PC-9 (cell line): Measurements from ENCODE around the gene TNFRSF8. TPM values are rescaled to one million over a fixed set of nuclear protein-coding genes. Genes with fewer than 3 reads are reported as not detected.

Experiments used
- BruUV-seq: library from RNA; stranded (reverse); fragments of 400-500 nt; replicated peaks from 2 replicates; lab custom pipeline; 2021; lab: Mats Ljungman, UMichigan
- CTCF ChIA-PET: fragments of 300-600 bp; sonication (Branson Sonifier 250); formaldehyde crosslinking; loops from one replicate; lab custom pipeline; 2022; ENCODE audit warnings: antibody characterized with exemption; lab: Charles Lee
- POLR2A ChIA-PET: fragments of 300-600 bp; sonication (Branson Sonifier 250); formaldehyde crosslinking; loops from one replicate; lab custom pipeline; 2022; ENCODE audit warnings: antibody characterized with exemption; ENCODE audit not compliant: unreplicated experiment; lab: Charles Lee
- DNase-seq, 2 experiments: peaks; one replicate each; pipeline versions ENCODE4 v3.0.0 to v3.0.0-alpha.2; 2015 to 2022; ENCODE audit warnings: mixed read lengths in 1 of 2
- H2AFZ ChIP-seq: fragments of 200-600 bp; sonication (generic); 2 replicates; pipeline ENCODE4 v1.8.1; 2017; ENCODE audit warnings: antibody characterized with exemption
- H3F3A ChIP-seq: fragments of 200-600 bp; sonication (generic); 2 replicates; pipeline ENCODE4 v1.8.1; 2017; ENCODE audit warnings: antibody characterized with exemption, mild to moderate bottlenecking, low read depth; ENCODE audit not compliant: insufficient read depth
- H3K27ac ChIP-seq: fragments of 200-600 bp; sonication (generic); 2 replicates; pipeline ENCODE4 v1.6.1; 2016; ENCODE audit warnings: mixed run types
- H3K27me3 ChIP-seq: fragments of 200-600 bp; sonication (generic); 2 replicates; pipeline ENCODE4 v1.6.1; 2016; ENCODE audit warnings: low read depth, mixed run types; ENCODE audit not compliant: insufficient read depth
- H3K36me3 ChIP-seq: fragments of 200-600 bp; sonication (generic); 2 replicates; pipeline ENCODE4 v1.6.1; 2016; ENCODE audit warnings: low read depth, mixed run types
- H3K4me1 ChIP-seq: fragments of 200-600 bp; sonication (generic); replicated peaks from 2 replicates; pipeline ENCODE4 v1.6.1; 2016; ENCODE audit warnings: mixed run types; ENCODE audit not compliant: insufficient read depth
- H3K4me2 ChIP-seq: fragments of 200-600 bp; sonication (generic); 2 replicates; pipeline ENCODE4 v1.6.1; 2017; ENCODE audit warnings: mixed run types
- H3K4me3 ChIP-seq: fragments of 200-600 bp; sonication (generic); 2 replicates; pipeline ENCODE4 v1.6.1; 2016; ENCODE audit warnings: mixed run types
- H3K79me2 ChIP-seq: fragments of 200-600 bp; sonication (generic); 2 replicates; pipeline ENCODE4 v1.6.1; 2017; ENCODE audit warnings: low read depth, mixed run types
- H3K9me2 ChIP-seq: fragments of 200-600 bp; sonication (generic); 2 replicates; pipeline ENCODE4 v1.8.1; 2017; ENCODE audit warnings: mild to moderate bottlenecking; ENCODE audit not compliant: insufficient read depth
- H3K9me3 ChIP-seq: fragments of 200-600 bp; sonication (generic); 2 replicates; pipeline ENCODE4 v1.8.1; 2016; ENCODE audit warnings: low read depth; ENCODE audit not compliant: insufficient read depth
- H4K20me1 ChIP-seq: fragments of 200-600 bp; sonication (generic); 2 replicates; pipeline ENCODE4 v1.8.1; 2017; ENCODE audit not compliant: insufficient read depth
- EZH2 ChIP-seq: fragments of 200-600 bp; sonication (generic); IDR thresholded peaks from 2 replicates; pipeline ENCODE4 v1.8.0; 2017; ENCODE audit warnings: antibody characterized with exemption, low read depth
- intact Hi-C: fragments of 100-400 bp; cut with micrococcal nuclease; formaldehyde crosslinking; loops from one replicate; pipeline ENCODE4 v1.10.0; 2022; ENCODE audit not compliant: unreplicated experiment
- total RNA-seq: library from RNA; stranded (reverse); gene quantifications from 2 replicates; pipeline ENCODE4 v1.2.3, GENCODE V29; 2021
- TF ChIP-seq, protein P1 (sequence below): fragments of 200-600 bp; sonication (generic); conservative IDR thresholded peaks from 2 replicates; pipeline ENCODE4 v1.6.1; 2017; ENCODE audit warnings: mixed run types, antibody characterized with exemption, mild to moderate bottlenecking, moderate library complexity

The TNFRSF8 gene
- total RNA-seq, 1 experiment from 2014 or later = not detected

DNA sequence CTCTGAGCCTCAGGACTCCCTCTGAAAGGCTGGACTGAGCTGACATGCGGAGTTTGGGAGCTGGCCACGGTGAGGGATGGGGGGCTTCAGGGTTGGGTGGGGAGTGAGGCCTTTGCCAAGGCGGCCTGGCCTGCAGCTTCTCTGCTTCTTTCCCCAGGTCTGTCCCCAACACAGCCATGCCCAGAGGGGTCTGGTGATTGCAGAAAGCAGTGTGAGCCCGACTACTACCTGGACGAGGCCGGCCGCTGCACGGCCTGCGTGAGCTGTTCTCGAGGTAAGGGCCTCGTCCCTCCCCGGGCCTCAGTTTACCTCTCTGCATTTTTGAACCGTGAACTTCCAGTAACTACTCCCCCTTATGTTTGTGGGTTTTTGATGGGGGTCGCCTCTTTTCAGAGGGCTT is 48.6 kb downstream of the TNFRSF8 start:
- Histone ChIP-seq H3K4me3 (no peak overlapping the region), H3K27me3 (no peaks in the 10 kb centered on the region), H3K79me2 (no peaks in the 10 kb centered on the region), H2AFZ (no peak overlapping the region), H3F3A (no peaks in the 10 kb centered on the region), H4K20me1 (no peaks in the 10 kb centered on the region), H3K9me3 (no peaks in the 10 kb centered on the region), H3K4me1 (no peaks in the 10 kb centered on the region), H3K4me2 (no peak overlapping the region), H3K9me2 (no peaks in the 10 kb centered on the region), H3K36me3 (no peaks in the 10 kb centered on the region), H3K27ac (no peak overlapping the region)
- no TSS peak for BruUV-seq
- ChIA-PET CTCF (no interaction called here), POLR2A (no interaction called here)
- intact Hi-C loops = loop anchor here (10.0 kb wide), 1 partner anchor 663 kb away; the partner anchor contains the start of gene PRAMEF12
- no peak for DNase-seq
- no peak for TF ChIP-seq EZH2
- TF ChIP-seq, protein P1, sequence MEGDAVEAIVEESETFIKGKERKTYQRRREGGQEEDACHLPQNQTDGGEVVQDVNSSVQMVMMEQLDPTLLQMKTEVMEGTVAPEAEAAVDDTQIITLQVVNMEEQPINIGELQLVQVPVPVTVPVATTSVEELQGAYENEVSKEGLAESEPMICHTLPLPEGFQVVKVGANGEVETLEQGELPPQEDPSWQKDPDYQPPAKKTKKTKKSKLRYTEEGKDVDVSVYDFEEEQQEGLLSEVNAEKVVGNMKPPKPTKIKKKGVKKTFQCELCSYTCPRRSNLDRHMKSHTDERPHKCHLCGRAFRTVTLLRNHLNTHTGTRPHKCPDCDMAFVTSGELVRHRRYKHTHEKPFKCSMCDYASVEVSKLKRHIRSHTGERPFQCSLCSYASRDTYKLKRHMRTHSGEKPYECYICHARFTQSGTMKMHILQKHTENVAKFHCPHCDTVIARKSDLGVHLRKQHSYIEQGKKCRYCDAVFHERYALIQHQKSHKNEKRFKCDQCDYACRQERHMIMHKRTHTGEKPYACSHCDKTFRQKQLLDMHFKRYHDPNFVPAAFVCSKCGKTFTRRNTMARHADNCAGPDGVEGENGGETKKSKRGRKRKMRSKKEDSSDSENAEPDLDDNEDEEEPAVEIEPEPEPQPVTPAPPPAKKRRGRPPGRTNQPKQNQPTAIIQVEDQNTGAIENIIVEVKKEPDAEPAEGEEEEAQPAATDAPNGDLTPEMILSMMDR = no peak

DNA sequence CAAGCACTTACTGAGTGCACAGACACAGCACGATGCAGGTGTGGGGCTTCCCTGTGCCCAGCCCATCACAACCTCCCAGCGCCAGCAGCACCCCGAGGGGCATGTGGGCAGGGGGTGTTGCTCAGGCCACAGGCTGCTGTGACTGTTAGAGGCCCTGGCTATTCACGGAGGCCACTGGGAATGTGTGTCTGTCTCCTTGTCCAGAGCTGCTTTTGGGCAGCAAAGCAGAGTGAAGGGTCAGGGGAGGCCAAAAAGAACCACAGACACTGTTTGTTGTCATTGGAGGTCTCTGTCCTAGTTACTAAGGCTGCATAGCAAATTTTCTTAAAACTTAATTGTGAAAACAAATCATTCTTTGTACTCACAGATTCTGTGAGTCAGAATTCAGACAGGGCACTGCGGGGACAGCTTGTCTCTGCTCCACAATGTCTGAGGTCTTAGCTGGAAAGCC is 49.6 kb downstream of the TNFRSF8 start:
- POLR2A ChIA-PET = interaction anchor here (0.6 kb wide), 1 partner anchor 14 kb away, joined by 7 read pairs; no protein-coding TSS in a partner anchor
- Histone ChIP-seq H3K27me3 (no peaks in the 10 kb centered on the region), H3K36me3 (no peaks in the 10 kb centered on the region), H3K4me2 (no peak overlapping the region), H3K27ac (no peak overlapping the region), H4K20me1 (no peaks in the 10 kb centered on the region), H3K79me2 (no peaks in the 10 kb centered on the region), H2AFZ (no peak overlapping the region), H3K4me1 (no peaks in the 10 kb centered on the region), H3K4me3 (no peak overlapping the region), H3K9me3 (no peaks in the 10 kb centered on the region), H3F3A (no peaks in the 10 kb centered on the region), H3K9me2 (no peaks in the 10 kb centered on the region)
- TF ChIP-seq EZH2 = no peak
- TF ChIP-seq, protein P1 = no peak
- BruUV-seq = no TSS peak
- intact Hi-C loops = loop anchor here (10.0 kb wide), 1 partner anchor 662 kb away; the partner anchor contains the start of gene PRAMEF12
- DNase-seq = no peak
- CTCF ChIA-PET = interaction anchor here (0.6 kb wide), 1 partner anchor 114 kb away, joined by 3 read pairs; no protein-coding TSS in a partner anchor

DNA sequence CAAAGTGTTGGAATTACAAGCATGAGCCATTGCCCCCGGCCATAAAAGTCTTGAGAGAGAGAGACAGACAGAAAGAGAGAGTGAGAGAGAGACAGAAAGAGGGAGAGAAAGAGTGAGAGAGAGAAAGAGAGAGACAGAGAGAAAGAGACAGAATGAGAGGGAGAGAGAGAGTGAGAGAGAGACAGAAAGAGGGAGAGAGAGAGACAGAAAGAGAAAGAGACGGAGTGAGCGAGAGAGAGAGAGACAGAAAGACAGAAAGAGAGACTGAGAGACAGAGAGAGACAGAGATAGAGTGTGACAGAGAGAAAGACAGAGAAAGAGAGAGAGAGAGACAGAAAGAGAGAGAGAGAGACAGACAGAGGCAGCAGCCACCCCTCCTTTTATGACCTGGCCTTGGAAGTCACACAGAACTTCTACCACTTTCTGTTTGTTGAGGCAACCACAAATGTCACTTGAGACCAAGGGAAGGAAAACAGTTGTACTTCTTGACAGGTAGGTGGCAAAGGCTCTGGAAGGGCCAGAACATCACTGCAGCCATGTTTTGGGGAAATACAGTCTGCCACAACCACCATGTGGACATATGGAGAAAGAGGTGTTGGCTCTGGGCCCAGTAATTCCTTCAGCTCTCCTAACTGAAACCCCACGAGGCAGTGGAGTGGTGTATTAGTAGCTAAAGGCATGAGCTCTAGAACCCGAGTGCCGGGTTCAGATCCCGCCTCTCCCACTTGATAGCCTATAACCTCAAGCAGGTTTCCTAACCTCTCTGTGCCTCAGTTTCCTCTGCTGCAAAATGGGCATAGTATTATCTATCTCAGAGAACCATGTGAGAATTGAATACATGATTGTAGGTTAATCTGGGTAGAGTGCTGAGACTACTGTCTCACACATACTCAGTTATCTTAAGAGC is 50.6 kb downstream of the TNFRSF8 start:
- Histone ChIP-seq H3K27me3 (no peaks in the 10 kb centered on the region), H4K20me1 (no peaks in the 10 kb centered on the region), H3K27ac (no peak overlapping the region), H2AFZ (no peak overlapping the region), H3K79me2 (no peaks in the 10 kb centered on the region), H3K4me3 (no peak overlapping the region), H3K36me3 (no peaks in the 10 kb centered on the region), H3K9me2 (no peaks in the 10 kb centered on the region), H3F3A (no peaks in the 10 kb centered on the region), H3K4me2 (no peak overlapping the region), H3K9me3 (no peaks in the 10 kb centered on the region), H3K4me1 (no peaks in the 10 kb centered on the region)
- TF ChIP-seq EZH2 = no peak
- TF ChIP-seq, protein P1 = no peak
- DNase-seq = no peak
- intact Hi-C loops = loop anchor here (10.0 kb wide), 1 partner anchor 661 kb away; the partner anchor contains the start of gene PRAMEF12
- BruUV-seq = no TSS peak
- POLR2A ChIA-PET = no interaction called here
- CTCF ChIA-PET = no interaction called here
